Astrocyte (in vitro differentiated cells and primary cell): ENCODE data around the gene DCDC1.

Experiments
- CTCF ChIP-seq: IDR thresholded peaks from 2 replicates; pipeline ENCODE4 v1.5.1; 2011; ENCODE audit warnings: low read depth, mild to moderate bottlenecking, inconsistent platforms, low read length, moderate library complexity; ENCODE audit not compliant: insufficient read depth
- EZH2 ChIP-seq: IDR thresholded peaks from 2 replicates; pipeline ENCODE4 v1.6.1; 2012; ENCODE audit warnings: mild to moderate bottlenecking, low read length, inconsistent platforms; ENCODE audit not compliant: insufficient read depth

GRCh38 chr11:31361743-31362142 lies 7.8 kb downstream of the DCDC1 start:
- TF ChIP-seq CTCF (no peak), EZH2 (no peak)
